Cardiac fibroblast (primary cell): ENCODE results near the gene RAB40B.

Source experiments
- DNase-seq, 2 donors: peaks; one replicate each; pipeline versions ENCODE4 v3.0.0 to v3.0.0-alpha.2; 2010; ENCODE audit warnings: low read depth in 2 of 2
- H3K4me3 ChIP-seq, 2 donors: replicated peaks in 1 of 2; 1 replicate in 1 of 2; 2 replicates in 1 of 2; pipeline ENCODE4 v1.5.1; 2011; ENCODE audit warnings: low read depth in 2 of 2, low read length in 2 of 2, mild to moderate bottlenecking in 2 of 2, moderate library complexity in 1 of 2
- CTCF ChIP-seq: IDR thresholded peaks from one replicate; pipeline ENCODE4 v1.5.1; 2011; ENCODE audit warnings: low read depth, mild to moderate bottlenecking, low read length, inconsistent platforms

RAB40B gene

GRCh38 chr17:82653651-82654528 lies 44.6 kb downstream of the RAB40B start:
- TF ChIP-seq CTCF, result no peak
- no peak for DNase-seq
- H3K4me3 ChIP-seq, result no peak overlapping the region

- no peak for DNase-seq
- no peak for TF ChIP-seq CTCF
- H3K4me3 ChIP-seq, result no peak overlapping the region
Measured at GRCh38 chr17:82650723-82651122, 47.8 kb downstream of the RAB40B start.

- no peak for DNase-seq
Measured at GRCh38 chr17:82649501-82650261, 48.8 kb downstream of the RAB40B start.

GRCh38 chr17:82648742-82649331 lies 49.7 kb downstream of the RAB40B start:
- TF ChIP-seq CTCF, result no peak
- H3K4me3 ChIP-seq, result peak overlapping the region; percentile 58 to 59
- no peak for DNase-seq

More at GRCh38 chr17:82649501-82650261, 48.8 kb downstream of the RAB40B start:
- no peak overlapping the region for H3K4me3 ChIP-seq
- TF ChIP-seq CTCF, result no peak

GRCh38 chr17:82648165-82648668 lies 50.3 kb downstream of the RAB40B start, which contains the start of gene WDR45B:
Gene WDR45B (minus strand): TSS chr17:82648444. CDS start chr17:82648340, 104 bp downstream.
- DNase-seq, result peak; percentile 97 to 99

More at GRCh38 chr17:82648165-82648668, 50.3 kb downstream of the RAB40B start, which contains the start of gene WDR45B:
- peak within 1 kb of the TSS; percentile 91 to 94 for H3K4me3 ChIP-seq
- TF ChIP-seq CTCF, result no peak
